Measurements from ENCODE around the gene ZFY.
"Not testable (repeated sequence)": the region's sequence is repeated elsewhere in the genome, so short reads cannot be mapped to it uniquely, and the experiment has no call there.

ZFY gene

GRCh38 chrY:3006031-3006430 is 70.8 kb downstream of the ZFY start:
- not testable (repeated sequence) for H3K9ac ChIP-seq (ENCODE audit: low read length in 5 of 5); H3K4me1 ChIP-seq (ENCODE audit: control insufficient read depth in 5 of 5, insufficient read depth in 5 of 5, low read length in 5 of 5); H3K9me3 ChIP-seq (ENCODE audit: control insufficient read depth in 5 of 5, low read length in 5 of 5); H3K4me3 ChIP-seq (ENCODE audit: low read depth in 1 of 5, low read length in 5 of 5); H3K27ac ChIP-seq (ENCODE audit: low read depth, low read length); H3K27me3 ChIP-seq (ENCODE audit: control insufficient read depth in 5 of 5, insufficient read depth in 4 of 5, low read length in 5 of 5); H3K36me3 ChIP-seq (ENCODE audit: control insufficient read depth in 5 of 5, insufficient read depth in 5 of 5, low read length in 5 of 5)

- Histone ChIP-seq H3K36me3 (ENCODE audit: control insufficient read depth in 5 of 5, insufficient read depth in 5 of 5, low read length in 5 of 5) (no peaks in the 10 kb centered on the region), H3K9me3 (ENCODE audit: control insufficient read depth in 5 of 5, low read length in 5 of 5) (no peaks in the 10 kb centered on the region), H3K4me3 (ENCODE audit: low read depth in 1 of 5, low read length in 5 of 5) (no peak overlapping the region), H3K27me3 (ENCODE audit: control insufficient read depth in 5 of 5, insufficient read depth in 4 of 5, low read length in 5 of 5) (no peaks in the 10 kb centered on the region), H3K27ac (ENCODE audit: low read depth, low read length) (no peak overlapping the region), H3K4me1 (ENCODE audit: control insufficient read depth in 5 of 5, insufficient read depth in 5 of 5, low read length in 5 of 5) (no peaks in the 10 kb centered on the region), H3K9ac (ENCODE audit: low read length in 5 of 5) (no peak overlapping the region)
Observed at GRCh38 chrY:3007967-3008366, 72.8 kb downstream of the ZFY start.

GRCh38 chrY:3012226-3012625 is 77.0 kb downstream of the ZFY start:
- Histone ChIP-seq H3K9me3 (ENCODE audit: control insufficient read depth in 5 of 5, low read length in 5 of 5) (no peaks in the 10 kb centered on the region), H3K36me3 (ENCODE audit: control insufficient read depth in 5 of 5, insufficient read depth in 5 of 5, low read length in 5 of 5) (no peaks in the 10 kb centered on the region), H3K27me3 (ENCODE audit: control insufficient read depth in 5 of 5, insufficient read depth in 4 of 5, low read length in 5 of 5) (no peaks in the 10 kb centered on the region), H3K4me3 (ENCODE audit: low read depth in 1 of 5, low read length in 5 of 5) (no peak overlapping the region), H3K9ac (ENCODE audit: low read length in 5 of 5) (no peak overlapping the region), H3K4me1 (ENCODE audit: control insufficient read depth in 5 of 5, insufficient read depth in 5 of 5, low read length in 5 of 5) (no peaks in the 10 kb centered on the region), H3K27ac (ENCODE audit: low read depth, low read length) (no peak overlapping the region)

GRCh38 chrY:3016594-3016993 is 81.4 kb downstream of the ZFY start:
- Histone ChIP-seq H3K9me3 (ENCODE audit: control insufficient read depth in 5 of 5, low read length in 5 of 5) (no peaks in the 10 kb centered on the region), H3K4me3 (ENCODE audit: low read depth in 1 of 5, low read length in 5 of 5) (no peak overlapping the region), H3K36me3 (ENCODE audit: control insufficient read depth in 5 of 5, insufficient read depth in 5 of 5, low read length in 5 of 5) (no peaks in the 10 kb centered on the region), H3K4me1 (ENCODE audit: control insufficient read depth in 5 of 5, insufficient read depth in 5 of 5, low read length in 5 of 5) (no peaks in the 10 kb centered on the region), H3K9ac (ENCODE audit: low read length in 5 of 5) (no peak overlapping the region), H3K27me3 (ENCODE audit: control insufficient read depth in 5 of 5, insufficient read depth in 4 of 5, low read length in 5 of 5) (no peaks in the 10 kb centered on the region), H3K27ac (ENCODE audit: low read depth, low read length) (no peak overlapping the region)

GRCh38 chrY:3018546-3018945 is 83.4 kb downstream of the ZFY start:
- Histone ChIP-seq H3K9me3 (ENCODE audit: control insufficient read depth in 5 of 5, low read length in 5 of 5) (no peaks in the 10 kb centered on the region), H3K9ac (ENCODE audit: low read length in 5 of 5) (no peak overlapping the region), H3K4me3 (ENCODE audit: low read depth in 1 of 5, low read length in 5 of 5) (no peak overlapping the region), H3K27ac (ENCODE audit: low read depth, low read length) (no peak overlapping the region), H3K36me3 (ENCODE audit: control insufficient read depth in 5 of 5, insufficient read depth in 5 of 5, low read length in 5 of 5) (no peaks in the 10 kb centered on the region), H3K27me3 (ENCODE audit: control insufficient read depth in 5 of 5, insufficient read depth in 4 of 5, low read length in 5 of 5) (no peaks in the 10 kb centered on the region), H3K4me1 (ENCODE audit: control insufficient read depth in 5 of 5, insufficient read depth in 5 of 5, low read length in 5 of 5) (no peaks in the 10 kb centered on the region)

- no peaks in the 10 kb centered on the region for H3K27me3 ChIP-seq (ENCODE audit: control insufficient read depth in 5 of 5, insufficient read depth in 4 of 5, low read length in 5 of 5)
- H3K27ac ChIP-seq (ENCODE audit: low read depth, low read length): no peak overlapping the region
- no peaks in the 10 kb centered on the region for H3K4me1 ChIP-seq (ENCODE audit: control insufficient read depth in 5 of 5, insufficient read depth in 5 of 5, low read length in 5 of 5)
- H3K36me3 ChIP-seq (ENCODE audit: control insufficient read depth in 5 of 5, insufficient read depth in 5 of 5, low read length in 5 of 5): no peaks in the 10 kb centered on the region
- H3K9ac ChIP-seq (ENCODE audit: low read length in 5 of 5): no peak overlapping the region
- H3K9me3 ChIP-seq (ENCODE audit: control insufficient read depth in 5 of 5, low read length in 5 of 5): no peaks in the 10 kb centered on the region
- H3K4me3 ChIP-seq (ENCODE audit: low read depth in 1 of 5, low read length in 5 of 5): no peak overlapping the region
Observed at GRCh38 chrY:3019584-3019983, 84.4 kb downstream of the ZFY start.

GRCh38 chrY:3021176-3021575 is 86.0 kb downstream of the ZFY start:
- Histone ChIP-seq H3K27ac (ENCODE audit: low read depth, low read length) (no peak overlapping the region), H3K9ac (ENCODE audit: low read length in 5 of 5) (no peak overlapping the region), H3K9me3 (ENCODE audit: control insufficient read depth in 5 of 5, low read length in 5 of 5) (no peaks in the 10 kb centered on the region), H3K4me3 (ENCODE audit: low read depth in 1 of 5, low read length in 5 of 5) (no peak overlapping the region), H3K27me3 (ENCODE audit: control insufficient read depth in 5 of 5, insufficient read depth in 4 of 5, low read length in 5 of 5) (no peaks in the 10 kb centered on the region), H3K36me3 (ENCODE audit: control insufficient read depth in 5 of 5, insufficient read depth in 5 of 5, low read length in 5 of 5) (no peaks in the 10 kb centered on the region), H3K4me1 (ENCODE audit: control insufficient read depth in 5 of 5, insufficient read depth in 5 of 5, low read length in 5 of 5) (no peaks in the 10 kb centered on the region)

GRCh38 chrY:3023606-3024005 is 88.4 kb downstream of the ZFY start:
- Histone ChIP-seq H3K27me3 (ENCODE audit: control insufficient read depth in 5 of 5, insufficient read depth in 4 of 5, low read length in 5 of 5) (no peaks in the 10 kb centered on the region), H3K4me1 (ENCODE audit: control insufficient read depth in 5 of 5, insufficient read depth in 5 of 5, low read length in 5 of 5) (no peaks in the 10 kb centered on the region), H3K27ac (ENCODE audit: low read depth, low read length) (no peak overlapping the region), H3K36me3 (ENCODE audit: control insufficient read depth in 5 of 5, insufficient read depth in 5 of 5, low read length in 5 of 5) (no peaks in the 10 kb centered on the region), H3K9ac (ENCODE audit: low read length in 5 of 5) (no peak overlapping the region), H3K4me3 (ENCODE audit: low read depth in 1 of 5, low read length in 5 of 5) (no peak overlapping the region), H3K9me3 (ENCODE audit: control insufficient read depth in 5 of 5, low read length in 5 of 5) (no peaks in the 10 kb centered on the region)

GRCh38 chrY:3025357-3025756 is 90.2 kb downstream of the ZFY start:
- Histone ChIP-seq H3K27ac (ENCODE audit: low read depth, low read length) (no peak overlapping the region), H3K4me3 (ENCODE audit: low read depth in 1 of 5, low read length in 5 of 5) (no peak overlapping the region), H3K27me3 (ENCODE audit: control insufficient read depth in 5 of 5, insufficient read depth in 4 of 5, low read length in 5 of 5) (no peaks in the 10 kb centered on the region), H3K9ac (ENCODE audit: low read length in 5 of 5) (no peak overlapping the region), H3K9me3 (ENCODE audit: control insufficient read depth in 5 of 5, low read length in 5 of 5) (no peaks in the 10 kb centered on the region), H3K4me1 (ENCODE audit: control insufficient read depth in 5 of 5, insufficient read depth in 5 of 5, low read length in 5 of 5) (no peaks in the 10 kb centered on the region), H3K36me3 (ENCODE audit: control insufficient read depth in 5 of 5, insufficient read depth in 5 of 5, low read length in 5 of 5) (no peaks in the 10 kb centered on the region)
